Testis (tissue), 2 donors: ENCODE measurements around the gene ZNF438.

Experiments
- POLR2A ChIP-seq: fragments of 450-650 bp; IDR thresholded peaks from one replicate; pipeline ENCODE4 v1.6.1; 2017; ENCODE audit warnings: antibody characterized with exemption, mild to moderate bottlenecking, moderate library complexity
- TF ChIP-seq, protein P1 (sequence below), 3 experiments: fragments of 450-650 bp in 2 of 3; fragments of 200-600 bp in 1 of 3; sonication (generic) in 1 of 3; IDR thresholded peaks; one replicate each; pipeline ENCODE4 v1.5.1; 2016 to 2019; ENCODE audit warnings: antibody characterized with exemption in 3 of 3, mild to moderate bottlenecking in 2 of 3, moderate library complexity in 1 of 3

DNA sequence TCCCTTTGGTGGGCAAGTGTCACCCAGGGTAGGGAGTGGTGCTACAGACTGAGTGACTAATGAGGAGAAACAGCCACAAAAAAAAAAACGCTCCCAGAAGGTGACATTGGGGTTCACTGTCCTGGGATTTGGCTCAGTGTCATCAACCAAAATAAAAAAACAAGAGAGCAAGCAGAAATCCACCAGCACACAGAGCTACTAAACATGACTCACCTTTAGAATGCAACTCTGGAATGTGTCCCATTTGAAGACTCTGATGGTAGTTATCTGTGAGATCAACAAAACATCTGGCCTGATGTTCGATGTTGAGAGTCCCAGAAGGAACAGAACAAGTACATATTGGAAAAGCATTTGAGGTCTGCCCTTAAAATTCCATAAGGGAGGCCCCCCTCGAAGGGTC, 201.8 kb downstream of the ZNF438 start:
- TF ChIP-seq, protein P1, sequence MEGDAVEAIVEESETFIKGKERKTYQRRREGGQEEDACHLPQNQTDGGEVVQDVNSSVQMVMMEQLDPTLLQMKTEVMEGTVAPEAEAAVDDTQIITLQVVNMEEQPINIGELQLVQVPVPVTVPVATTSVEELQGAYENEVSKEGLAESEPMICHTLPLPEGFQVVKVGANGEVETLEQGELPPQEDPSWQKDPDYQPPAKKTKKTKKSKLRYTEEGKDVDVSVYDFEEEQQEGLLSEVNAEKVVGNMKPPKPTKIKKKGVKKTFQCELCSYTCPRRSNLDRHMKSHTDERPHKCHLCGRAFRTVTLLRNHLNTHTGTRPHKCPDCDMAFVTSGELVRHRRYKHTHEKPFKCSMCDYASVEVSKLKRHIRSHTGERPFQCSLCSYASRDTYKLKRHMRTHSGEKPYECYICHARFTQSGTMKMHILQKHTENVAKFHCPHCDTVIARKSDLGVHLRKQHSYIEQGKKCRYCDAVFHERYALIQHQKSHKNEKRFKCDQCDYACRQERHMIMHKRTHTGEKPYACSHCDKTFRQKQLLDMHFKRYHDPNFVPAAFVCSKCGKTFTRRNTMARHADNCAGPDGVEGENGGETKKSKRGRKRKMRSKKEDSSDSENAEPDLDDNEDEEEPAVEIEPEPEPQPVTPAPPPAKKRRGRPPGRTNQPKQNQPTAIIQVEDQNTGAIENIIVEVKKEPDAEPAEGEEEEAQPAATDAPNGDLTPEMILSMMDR (IDR thresholded peaks at IDR 0.05): no peak
- no peak for TF ChIP-seq POLR2A
